NK-92 (cell line): ENCODE measurements around the gene OTUB2.

Experiments used
- DNase-seq: peaks from one replicate; lab custom pipeline; 2025; ENCODE audit not compliant: unreplicated experiment; lab: John Stamatoyannopoulos, UW

Gene OTUB2

DNA sequence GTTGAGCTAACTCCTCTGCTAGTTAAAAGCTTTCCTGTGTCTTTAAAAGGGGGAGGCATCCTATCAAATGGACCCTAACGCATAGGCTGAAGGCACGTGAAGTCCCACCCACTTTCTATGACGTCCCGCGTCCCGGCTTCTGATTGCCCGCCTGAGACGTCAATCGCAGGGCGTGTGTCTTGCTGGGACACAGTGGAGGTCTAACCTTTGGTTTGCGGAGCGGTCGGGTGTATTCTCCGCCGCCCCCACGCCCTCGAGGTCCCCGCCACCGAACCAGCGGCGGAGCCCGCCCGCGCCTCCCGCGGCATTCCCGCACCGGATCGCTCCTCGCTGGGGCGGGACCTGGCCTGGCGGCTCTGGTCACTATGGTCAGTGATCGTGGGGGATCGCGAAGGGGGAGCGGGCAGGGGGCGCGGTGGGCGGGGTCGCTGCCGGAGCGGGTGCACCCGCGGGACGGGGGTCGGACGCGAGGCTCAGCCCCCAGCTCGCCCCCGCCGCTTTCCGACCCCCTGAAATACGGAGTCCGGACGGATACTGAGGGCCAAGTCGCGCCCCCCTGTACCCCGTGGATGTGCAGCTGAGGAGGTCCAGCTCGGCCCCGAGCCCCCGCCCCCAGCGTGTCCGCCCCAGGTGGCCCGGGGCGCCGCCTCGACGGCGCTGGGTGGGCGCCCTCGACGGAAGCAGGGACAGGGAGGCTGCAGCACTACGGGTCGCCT is at the start of gene OTUB2:
TSS of gene OTUB2 (plus strand) at position 168 of the 716 bp plus-strand sequence. CDS start at position 366, 198 bp downstream.
- DNase-seq: peak; percentile 72

DNA sequence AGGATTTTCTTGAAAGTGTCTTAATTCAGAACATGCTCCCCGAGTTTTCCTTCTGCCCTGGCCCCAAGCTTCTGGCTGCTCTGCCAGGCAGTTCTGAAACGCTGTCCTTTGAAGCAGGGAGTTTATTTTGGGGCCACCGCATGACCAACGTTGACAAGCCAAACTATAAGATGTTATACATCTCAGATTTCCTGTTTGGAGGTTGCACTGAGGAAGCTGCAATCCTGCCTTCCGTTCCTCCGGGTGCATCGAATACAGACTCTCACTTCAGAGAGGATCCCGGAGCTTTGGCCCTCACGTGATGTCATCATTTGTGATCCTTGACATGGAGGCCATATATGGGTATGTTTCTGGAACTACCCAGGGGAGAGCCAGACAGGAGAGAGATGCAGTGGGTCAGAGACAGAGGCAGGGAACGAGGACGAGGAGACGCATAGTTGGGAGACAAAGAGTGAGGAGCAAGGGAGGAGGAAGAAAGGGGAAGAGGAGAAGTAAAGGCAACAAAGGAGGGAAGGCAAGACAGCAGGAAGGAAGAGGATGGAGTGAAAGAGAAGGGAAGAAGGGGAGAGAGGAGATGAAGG is 49.6 kb upstream of the OTUB2 start, which contains the start of gene ASB2:
TSS of gene ASB2 (minus strand) at position 94 of the 581 bp plus-strand sequence. CDS start 12,031 bp downstream, outside the sequence.
- no peak for DNase-seq

DNA sequence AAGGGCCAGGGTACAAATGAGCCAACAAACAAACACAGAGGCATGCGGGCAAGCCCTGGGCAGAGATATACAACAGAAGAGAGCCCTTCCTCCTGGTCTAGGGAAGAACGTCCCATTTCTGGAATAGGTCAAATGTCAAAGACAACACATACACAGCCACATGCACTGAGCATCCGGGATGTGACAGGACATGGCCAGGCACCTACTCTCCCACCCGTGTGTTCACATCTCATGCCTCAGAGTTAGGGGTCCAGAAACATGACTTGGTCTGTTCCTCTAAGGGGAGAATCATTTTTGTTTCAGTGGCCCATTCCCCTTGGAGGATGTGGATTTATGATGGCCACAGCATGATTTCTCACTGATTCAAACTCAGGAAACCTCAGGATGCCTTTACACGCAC is 49.0 kb upstream of the OTUB2 start:
- no peak for DNase-seq

DNA sequence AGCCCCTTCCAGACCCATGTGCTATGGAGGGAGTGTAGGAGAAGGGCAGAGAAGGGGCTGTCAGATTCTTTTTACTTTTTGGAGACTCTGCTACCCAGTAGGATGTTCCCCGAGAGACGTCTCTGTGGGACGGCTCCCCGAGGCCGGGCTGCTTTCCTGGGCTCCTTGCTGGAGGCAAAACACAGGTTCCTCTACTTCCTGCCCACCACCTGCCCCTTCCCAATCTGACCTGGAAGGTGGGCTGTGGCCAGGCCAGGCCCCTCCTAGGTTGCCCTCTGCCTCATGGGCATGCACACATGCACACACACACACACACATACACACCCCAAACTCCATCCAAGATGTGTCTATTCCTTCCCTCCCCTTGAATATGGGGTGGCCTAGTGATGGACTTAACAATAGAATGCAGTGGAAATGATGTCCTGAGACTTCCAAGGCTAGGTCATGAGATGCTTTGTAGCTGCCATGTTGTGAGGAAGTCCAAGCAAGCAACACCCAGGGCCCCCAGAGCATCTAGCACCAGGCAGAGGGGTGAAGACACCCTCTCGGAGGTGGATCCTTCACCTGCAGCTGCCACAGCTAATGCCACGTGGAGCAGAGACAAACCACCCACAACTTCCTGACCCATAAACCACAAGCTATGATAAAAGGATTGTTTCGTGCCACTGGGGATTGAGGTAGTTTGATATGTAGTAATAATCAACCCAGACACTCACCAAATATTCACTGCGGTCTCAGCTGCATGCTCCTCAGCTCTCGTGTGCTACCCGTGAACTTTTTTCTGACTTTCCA is 48.2 kb upstream of the OTUB2 start:
- DNase-seq: no peak

- no peak for DNase-seq
Observed at GRCh38 chr14:93978735-93979134, 47.4 kb upstream of the OTUB2 start.

GRCh38 chr14:93980456-93981201 is 45.5 kb upstream of the OTUB2 start:
- no peak for DNase-seq

GRCh38 chr14:93981316-93982229 is 44.6 kb upstream of the OTUB2 start:
- DNase-seq: no peak

GRCh38 chr14:93982230-93983007 is 43.7 kb upstream of the OTUB2 start:
- no peak for DNase-seq

- no peak for DNase-seq
Observed at GRCh38 chr14:93984070-93984469, 42.1 kb upstream of the OTUB2 start.

DNA sequence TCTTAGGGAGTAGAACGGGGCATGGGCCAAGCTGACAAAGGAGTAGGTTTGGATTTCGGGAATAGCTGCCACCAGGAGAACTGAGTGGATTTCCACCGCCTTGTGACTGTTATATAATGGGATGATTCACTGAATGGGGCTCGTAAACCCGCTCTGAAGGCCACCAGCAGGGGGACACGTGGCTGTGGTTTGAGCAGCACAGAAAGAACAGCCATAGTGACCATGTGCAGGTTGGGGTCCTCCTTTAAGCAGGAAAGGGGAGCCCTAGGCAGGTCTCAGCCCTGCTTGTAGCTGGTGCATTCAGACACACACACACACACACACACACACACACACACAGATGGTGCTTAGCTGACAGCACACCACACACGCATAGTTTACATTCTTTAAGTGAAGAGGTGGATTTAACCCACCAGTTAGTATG is 41.1 kb upstream of the OTUB2 start:
- no peak for DNase-seq

- no peak for DNase-seq
Observed at GRCh38 chr14:93986955-93987354, 39.2 kb upstream of the OTUB2 start.

DNA sequence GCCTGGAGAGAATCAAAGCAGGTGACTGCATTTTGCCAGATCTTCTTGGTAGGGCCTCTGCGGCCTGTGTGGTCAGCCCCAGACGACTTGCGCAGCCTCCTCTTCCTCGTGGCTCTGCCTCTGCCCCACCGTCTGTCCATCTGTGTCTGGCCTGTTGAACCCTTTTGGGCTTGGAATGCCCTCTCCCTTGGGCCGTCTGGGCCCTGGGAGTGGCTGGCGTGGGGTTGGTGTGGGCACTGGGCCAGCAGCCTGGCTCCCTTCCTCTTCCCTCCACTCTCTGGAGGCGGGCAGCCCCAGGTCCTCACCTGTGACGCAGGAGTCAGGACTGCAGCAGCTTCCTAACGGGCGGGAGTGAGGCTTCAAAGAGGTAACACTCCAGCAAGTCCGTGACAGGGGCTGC is 38.8 kb upstream of the OTUB2 start:
- DNase-seq: no peak

DNA sequence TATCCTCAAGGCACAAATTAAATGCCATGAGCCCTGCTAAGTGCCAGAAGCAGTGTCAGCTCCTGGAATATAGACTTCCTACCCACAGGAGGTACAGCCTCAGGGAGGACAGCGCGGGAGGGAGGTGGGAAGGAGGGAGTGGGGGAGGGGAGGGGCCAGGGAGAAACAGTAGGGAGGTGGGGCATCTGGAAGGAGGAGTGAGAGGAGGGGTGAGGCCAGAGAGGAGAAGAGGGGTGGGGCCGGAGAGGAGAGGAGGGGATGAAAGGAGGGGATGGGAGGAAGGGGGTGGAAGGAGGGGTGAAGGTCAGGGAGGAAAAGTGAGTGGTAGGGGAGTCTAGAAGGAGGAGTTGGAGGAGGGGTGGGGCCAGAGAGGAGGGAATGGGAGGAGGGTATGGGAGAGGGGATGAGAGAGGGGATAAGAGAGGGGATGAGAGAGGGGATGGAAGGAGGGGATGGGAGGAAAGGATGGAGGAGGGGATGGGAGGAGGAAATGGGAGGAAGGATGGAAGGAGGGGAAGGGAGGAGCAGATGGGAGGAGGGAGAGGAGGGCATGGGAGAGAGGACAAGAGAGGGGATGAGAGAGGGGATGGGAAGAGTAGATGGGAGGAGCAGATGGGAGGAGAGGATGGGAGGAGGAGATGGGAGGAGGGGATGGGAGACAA is 38.2 kb upstream of the OTUB2 start:
- no peak for DNase-seq

DNA sequence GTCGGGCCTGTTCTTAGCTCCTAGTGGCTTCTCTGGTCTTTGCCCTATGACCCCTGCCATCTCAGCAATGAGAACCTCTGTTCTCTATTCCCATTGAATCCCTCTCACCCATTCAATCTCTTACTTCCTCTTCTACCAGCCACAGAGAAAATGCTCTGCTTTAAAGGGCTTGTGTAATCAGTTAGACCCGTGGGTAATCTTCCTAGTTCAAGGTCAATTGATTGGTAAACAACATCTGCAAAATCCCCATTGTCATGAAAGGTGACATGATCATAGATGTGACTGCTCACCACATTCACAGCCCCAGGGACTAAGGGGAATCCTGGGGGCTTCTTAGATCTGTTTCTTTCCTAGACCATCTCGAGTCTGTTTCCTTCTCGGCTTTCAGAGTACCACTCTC is 36.2 kb upstream of the OTUB2 start:
- DNase-seq: no peak

DNA sequence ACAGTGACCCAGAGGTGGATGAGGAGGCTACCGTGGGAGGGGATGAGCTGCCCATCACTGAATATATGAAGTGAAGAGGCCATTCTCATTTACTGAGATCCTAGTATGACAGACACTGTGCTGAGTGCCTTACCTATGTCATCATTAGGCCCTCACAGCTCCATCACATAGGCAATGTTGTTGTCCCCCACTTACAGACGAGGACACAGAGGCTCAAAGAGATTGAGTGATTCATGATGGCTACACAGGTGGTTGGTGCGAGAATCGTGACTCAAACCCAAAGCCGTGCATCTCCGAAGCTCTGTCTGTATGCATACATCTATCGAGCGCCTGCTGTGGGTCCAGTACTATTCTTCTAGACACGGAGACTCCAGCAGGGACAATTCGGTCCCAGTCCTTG is 34.9 kb upstream of the OTUB2 start:
- DNase-seq: no peak

- no peak for DNase-seq
Observed at GRCh38 chr14:93991649-93992048, 34.5 kb upstream of the OTUB2 start.

DNA sequence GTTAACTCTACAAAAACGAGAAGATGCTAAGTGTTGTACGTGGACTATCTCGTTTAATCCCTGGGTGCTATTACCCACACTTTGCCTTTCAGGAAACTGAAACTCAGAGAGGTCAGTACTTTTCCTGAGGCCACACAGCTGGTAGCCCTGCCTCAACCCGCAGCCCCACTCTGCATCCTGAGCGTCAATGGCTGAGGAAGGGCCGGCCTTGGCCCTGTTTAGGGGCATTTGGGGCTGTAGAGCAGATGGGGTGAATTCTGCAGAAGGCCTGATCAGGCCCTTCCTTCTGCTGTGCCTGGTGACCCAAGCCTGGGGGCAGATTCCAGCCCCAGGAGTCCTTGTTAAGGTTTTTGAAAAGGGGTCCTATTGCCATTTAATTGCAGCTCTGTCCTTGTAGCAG is 32.8 kb upstream of the OTUB2 start:
- no peak for DNase-seq

GRCh38 chr14:93994919-93995682 is 31.0 kb upstream of the OTUB2 start:
- DNase-seq: no peak
